ENCODE measurements around the gene HSP90AA1.
"Not testable (repeated sequence)": the region's sequence is repeated elsewhere in the genome, so short reads cannot be mapped to it uniquely, and the experiment has no call there.

- TF ChIP-seq CTCF (conservative IDR thresholded peaks at IDR 0.05; ENCODE audit: low read length); EZH2phosphoT487 (IDR thresholded peaks at IDR 0.05; ENCODE audit: borderline replicate concordance): not testable (repeated sequence)
Measured at GRCh38 chr14:102064590-102064989, 22.3 kb downstream of the HSP90AA1 start.

Measured in Loucy (cell line).